ENCODE measurements around the gene INHA.

INHA gene

DNA sequence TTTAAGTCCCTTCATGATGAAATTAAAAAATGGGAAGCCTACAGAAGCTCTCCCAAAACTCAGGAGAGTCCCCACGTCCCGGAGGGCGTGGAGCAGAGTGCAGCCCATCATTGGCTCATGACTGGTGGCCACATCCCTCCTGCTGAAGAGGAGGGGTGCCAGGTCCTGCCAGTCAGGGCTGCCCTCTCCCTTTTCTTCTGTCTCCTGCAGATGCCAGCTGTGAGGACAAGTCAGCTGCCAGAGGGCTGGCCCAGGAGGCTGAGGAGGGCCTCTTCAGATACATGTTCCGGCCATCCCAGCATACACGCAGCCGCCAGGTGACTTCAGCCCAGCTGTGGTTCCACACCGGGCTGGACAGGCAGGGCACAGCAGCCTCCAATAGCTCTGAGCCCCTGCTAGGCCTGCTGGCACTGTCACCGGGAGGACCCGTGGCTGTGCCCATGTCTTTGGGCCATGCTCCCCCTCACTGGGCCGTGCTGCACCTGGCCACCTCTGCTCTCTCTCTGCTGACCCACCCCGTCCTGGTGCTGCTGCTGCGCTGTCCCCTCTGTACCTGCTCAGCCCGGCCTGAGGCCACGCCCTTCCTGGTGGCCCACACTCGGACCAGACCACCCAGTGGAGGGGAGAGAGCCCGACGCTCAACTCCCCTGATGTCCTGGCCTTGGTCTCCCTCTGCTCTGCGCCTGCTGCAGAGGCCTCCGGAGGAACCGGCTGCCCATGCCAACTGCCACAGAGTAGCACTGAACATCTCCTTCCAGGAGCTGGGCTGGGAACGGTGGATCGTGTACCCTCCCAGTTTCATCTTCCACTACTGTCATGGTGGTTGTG lies 2.6 kb downstream of the INHA start:
- Histone ChIP-seq H3K27me3 (ENCODE audit: control insufficient read depth, insufficient read depth, low read length) (peaks cover 41% of the 10 kb centered on the region), H3K9me3 (ENCODE audit: control insufficient read depth, low read length) (no peaks in the 10 kb centered on the region), H3K36me3 (ENCODE audit: control insufficient read depth, insufficient read depth, low read length) (no peaks in the 10 kb centered on the region), H3K4me1 (ENCODE audit: control insufficient read depth, insufficient read depth, low read length) (peaks cover 7% of the 10 kb centered on the region), H3K4me3 (ENCODE audit: low read length) (no peak overlapping the region), H3K9ac (ENCODE audit: low read length) (no peak overlapping the region)

DNA sequence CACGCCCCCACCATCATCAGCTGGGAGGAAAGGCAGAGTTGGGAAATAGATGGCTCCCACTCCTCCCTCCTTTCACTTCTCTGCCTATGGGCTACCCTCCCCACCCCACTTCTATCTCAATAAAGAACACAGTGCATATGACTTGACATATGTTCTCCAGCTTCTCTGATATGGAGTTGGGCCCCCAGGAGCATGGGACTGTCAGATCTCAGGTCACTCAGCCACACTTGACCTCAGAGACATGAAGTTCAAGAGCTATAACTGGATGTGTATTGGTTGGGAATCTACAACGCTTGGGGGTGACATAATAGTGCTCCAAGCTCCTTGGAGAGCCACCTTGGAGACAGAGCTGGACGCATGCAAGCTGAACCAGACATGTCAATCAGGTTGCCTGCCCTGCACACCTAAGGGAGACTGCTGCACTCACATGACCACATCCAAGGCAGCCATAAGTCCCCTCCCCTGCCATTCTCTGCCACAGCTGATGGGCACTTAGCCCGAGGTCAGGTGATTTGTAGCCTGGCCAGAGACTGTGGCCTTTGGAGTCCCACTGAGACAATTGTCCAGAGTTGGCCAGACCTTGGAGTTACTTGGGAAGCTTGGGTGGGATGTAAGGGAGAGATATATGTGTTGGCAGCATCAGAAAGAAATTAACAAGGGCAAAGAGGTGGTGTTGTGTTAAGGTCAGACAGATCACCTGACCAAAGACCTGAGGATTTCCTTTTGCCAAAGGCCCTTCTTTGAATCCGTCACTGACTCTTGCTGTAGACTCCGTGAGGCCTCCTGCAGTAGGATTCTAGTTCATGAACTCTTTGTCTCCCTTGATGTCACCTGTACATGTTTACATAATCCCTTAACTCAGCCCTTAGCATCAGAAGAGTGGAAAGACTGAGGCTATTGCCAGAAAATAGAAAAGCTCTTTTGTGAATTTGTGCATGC lies 3.7 kb downstream of the INHA start:
- no peaks in the 10 kb centered on the region for H3K9me3 ChIP-seq (ENCODE audit: control insufficient read depth, low read length)

DNA sequence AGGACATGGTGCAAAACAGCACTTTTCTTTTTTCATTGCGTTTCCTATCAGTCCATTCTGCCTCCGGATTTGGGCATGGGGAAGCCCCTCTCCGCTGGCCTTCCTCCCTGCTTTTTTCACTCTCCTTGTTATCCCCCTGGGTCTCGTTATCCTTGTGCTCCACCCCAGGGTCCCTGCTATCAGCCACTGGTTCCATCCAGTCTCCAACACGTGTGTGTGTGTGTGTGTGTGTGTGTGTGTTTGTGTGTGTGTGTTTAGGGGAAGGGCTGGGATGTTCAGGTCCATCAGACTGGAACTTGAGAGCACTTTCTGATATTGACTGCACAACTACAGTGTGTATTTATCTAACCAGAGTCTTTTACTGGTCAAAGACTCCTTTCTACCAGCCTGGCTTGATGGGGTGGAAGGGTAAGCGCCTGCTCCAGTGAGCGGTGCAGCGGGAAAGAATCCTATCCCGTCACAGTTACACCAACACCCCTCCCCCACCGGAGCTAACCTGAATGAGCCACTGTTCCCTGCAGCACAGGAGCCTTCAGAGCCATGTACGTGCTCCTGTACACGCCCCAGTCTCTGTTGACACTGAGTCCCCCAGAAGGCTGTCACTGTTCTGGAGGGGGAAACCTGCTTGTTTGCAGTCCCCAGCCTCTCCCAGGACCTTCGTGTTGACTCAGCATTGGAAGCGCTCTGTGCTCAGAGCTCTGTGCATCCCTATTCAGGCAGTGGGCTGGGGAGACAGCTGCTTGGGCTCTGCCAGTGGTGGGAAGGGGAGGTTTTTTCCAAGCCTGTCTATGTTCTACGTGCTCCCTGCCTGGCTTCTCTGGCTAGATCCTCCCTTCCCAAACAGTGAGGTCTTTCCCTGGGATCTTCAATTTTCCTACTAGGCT lies 4.6 kb downstream of the INHA start:
- Histone ChIP-seq H3K36me3 (ENCODE audit: control insufficient read depth, insufficient read depth, low read length) (no peaks in the 10 kb centered on the region), H3K9ac (ENCODE audit: low read length) (no peak overlapping the region), H3K4me1 (ENCODE audit: control insufficient read depth, insufficient read depth, low read length) (peaks cover 3% of the 10 kb centered on the region), H3K27me3 (ENCODE audit: control insufficient read depth, insufficient read depth, low read length) (peaks cover 31% of the 10 kb centered on the region), H3K9me3 (ENCODE audit: control insufficient read depth, low read length) (no peaks in the 10 kb centered on the region), H3K4me3 (ENCODE audit: low read length) (no peak overlapping the region)

More for the DNA sequence above, 3.7 kb downstream of the INHA start:
- Histone ChIP-seq H3K27me3 (ENCODE audit: control insufficient read depth, insufficient read depth, low read length) (peaks cover 36% of the 10 kb centered on the region), H3K9ac (ENCODE audit: low read length) (no peak overlapping the region), H3K4me3 (ENCODE audit: low read length) (no peak overlapping the region), H3K36me3 (ENCODE audit: control insufficient read depth, insufficient read depth, low read length) (no peaks in the 10 kb centered on the region), H3K4me1 (ENCODE audit: control insufficient read depth, insufficient read depth, low read length) (peaks cover 7% of the 10 kb centered on the region)

DNA sequence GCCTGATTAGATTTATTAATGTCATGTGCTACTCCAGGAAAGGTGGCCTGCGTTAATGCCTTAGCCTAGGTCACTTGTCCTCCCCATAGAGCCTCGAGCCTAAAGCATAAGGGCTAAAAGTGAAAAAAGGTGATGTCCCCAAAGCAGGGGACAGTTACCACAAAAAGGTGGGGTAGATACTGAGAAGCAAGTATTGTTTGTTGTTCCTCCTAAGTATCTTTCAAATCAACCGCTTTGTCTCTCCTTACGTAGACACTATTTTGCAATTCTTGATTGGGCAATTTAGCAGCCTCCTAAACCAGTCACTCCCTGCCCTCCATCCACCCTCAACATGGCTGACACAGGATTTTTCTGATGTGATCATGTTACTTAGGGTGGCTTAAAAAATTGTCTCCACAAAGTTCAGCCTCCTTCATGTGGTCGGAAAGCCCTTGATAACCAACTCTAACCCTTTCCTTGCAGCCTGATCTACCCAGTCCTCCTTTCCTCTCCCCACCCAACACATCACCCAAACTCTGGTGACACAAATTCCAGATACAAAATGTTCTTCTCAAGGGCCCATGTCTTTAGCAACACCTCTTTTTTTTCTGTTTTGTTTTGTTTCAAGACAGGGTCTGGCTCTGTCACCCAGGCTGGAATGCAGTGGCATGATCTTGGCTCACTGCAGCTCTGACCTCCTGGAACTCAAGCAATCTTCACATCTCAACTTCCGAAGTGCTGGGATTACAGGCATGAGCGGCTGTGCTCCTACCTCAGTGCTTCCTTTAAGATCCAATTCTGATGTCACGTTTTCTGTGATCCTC lies 6.9 kb downstream of the INHA start:
- no peaks in the 10 kb centered on the region for H3K9me3 ChIP-seq (ENCODE audit: control insufficient read depth, low read length)
- H3K36me3 ChIP-seq (ENCODE audit: control insufficient read depth, insufficient read depth, low read length): no peaks in the 10 kb centered on the region
- H3K4me1 ChIP-seq (ENCODE audit: control insufficient read depth, insufficient read depth, low read length): no peaks in the 10 kb centered on the region
- H3K4me3 ChIP-seq (ENCODE audit: low read length): no peak overlapping the region
- peaks cover 17% of the 10 kb centered on the region for H3K27me3 ChIP-seq (ENCODE audit: control insufficient read depth, insufficient read depth, low read length)
- no peak overlapping the region for H3K9ac ChIP-seq (ENCODE audit: low read length)

DNA sequence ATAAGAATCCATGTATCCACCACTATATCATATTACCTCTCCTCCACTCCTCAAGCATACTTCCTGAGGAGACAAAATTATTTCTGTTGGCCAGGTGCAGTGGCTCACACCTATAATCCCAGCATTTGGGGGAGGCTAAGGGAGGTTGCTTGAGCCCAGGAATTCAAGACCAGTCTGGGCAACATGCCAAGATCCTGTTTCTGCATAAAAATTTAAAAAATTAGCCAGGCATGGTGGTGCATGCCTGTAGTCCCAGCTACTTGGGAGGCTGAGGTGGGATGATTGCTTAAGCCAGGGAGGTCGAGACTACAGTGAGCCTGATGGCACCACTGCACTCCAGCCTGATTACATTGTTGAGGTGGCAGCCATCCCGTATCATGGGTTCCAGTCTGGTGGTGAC lies 9.2 kb downstream of the INHA start:
- Histone ChIP-seq H3K27me3 (ENCODE audit: control insufficient read depth, insufficient read depth, low read length) (peaks cover 9% of the 10 kb centered on the region), H3K9ac (ENCODE audit: low read length) (no peak overlapping the region), H3K9me3 (ENCODE audit: control insufficient read depth, low read length) (no peaks in the 10 kb centered on the region), H3K36me3 (ENCODE audit: control insufficient read depth, insufficient read depth, low read length) (no peaks in the 10 kb centered on the region), H3K4me3 (ENCODE audit: low read length) (no peak overlapping the region), H3K4me1 (ENCODE audit: control insufficient read depth, insufficient read depth, low read length) (no peaks in the 10 kb centered on the region)

DNA sequence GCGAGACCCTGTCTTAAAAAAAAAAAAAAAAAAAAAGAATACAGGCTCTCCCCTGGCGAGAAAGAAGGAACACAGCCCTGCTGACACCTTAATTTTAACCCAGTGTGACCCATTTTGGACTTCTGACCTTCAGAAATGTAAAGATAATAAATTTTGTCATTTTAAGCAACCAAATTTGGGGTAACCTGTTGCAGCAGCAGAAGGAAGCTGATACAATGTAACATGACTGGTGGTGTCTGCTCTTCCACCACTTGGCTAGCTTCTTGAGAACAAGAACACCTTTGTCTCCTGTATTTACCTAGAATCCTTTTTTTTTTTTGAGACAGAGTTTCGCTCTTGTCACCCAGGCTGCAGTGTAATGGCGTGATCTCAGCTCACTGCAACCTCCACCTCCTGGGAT lies 19.0 kb downstream of the INHA start:
- no peaks in the 10 kb centered on the region for H3K36me3 ChIP-seq (ENCODE audit: control insufficient read depth, insufficient read depth, low read length)
- no peaks in the 10 kb centered on the region for H3K4me1 ChIP-seq (ENCODE audit: control insufficient read depth, insufficient read depth, low read length)
- no peak overlapping the region for H3K9ac ChIP-seq (ENCODE audit: low read length)

DNA sequence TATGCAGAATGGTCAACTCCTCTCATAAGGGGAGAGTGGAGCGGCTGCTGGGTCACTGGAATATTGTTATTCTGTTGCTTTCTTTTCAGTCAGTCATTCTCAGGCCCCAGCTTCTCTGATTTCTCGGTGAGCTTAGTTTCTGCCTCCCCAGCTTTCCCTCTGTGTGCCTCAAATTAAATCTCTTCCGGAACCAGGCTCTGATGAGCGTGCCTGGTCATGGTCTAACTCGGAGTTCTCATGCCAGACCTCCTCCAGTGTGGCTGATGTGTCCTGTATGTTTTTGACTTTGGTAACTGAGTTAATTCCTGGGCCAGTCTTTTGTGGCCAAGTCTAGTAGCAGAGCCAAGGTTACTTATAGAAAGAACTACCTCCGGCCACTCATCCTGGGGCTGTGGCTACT lies 20.6 kb downstream of the INHA start:
- Histone ChIP-seq H3K36me3 (ENCODE audit: control insufficient read depth, insufficient read depth, low read length) (no peaks in the 10 kb centered on the region), H3K9ac (ENCODE audit: low read length) (no peak overlapping the region), H3K27me3 (ENCODE audit: control insufficient read depth, insufficient read depth, low read length) (no peaks in the 10 kb centered on the region), H3K9me3 (ENCODE audit: control insufficient read depth, low read length) (no peaks in the 10 kb centered on the region), H3K4me1 (ENCODE audit: control insufficient read depth, insufficient read depth, low read length) (no peaks in the 10 kb centered on the region), H3K4me3 (ENCODE audit: low read length) (no peak overlapping the region)

More for the DNA sequence above, 19.0 kb downstream of the INHA start:
- Histone ChIP-seq H3K27me3 (ENCODE audit: control insufficient read depth, insufficient read depth, low read length) (no peaks in the 10 kb centered on the region), H3K4me3 (ENCODE audit: low read length) (no peak overlapping the region), H3K9me3 (ENCODE audit: control insufficient read depth, low read length) (no peaks in the 10 kb centered on the region)

DNA sequence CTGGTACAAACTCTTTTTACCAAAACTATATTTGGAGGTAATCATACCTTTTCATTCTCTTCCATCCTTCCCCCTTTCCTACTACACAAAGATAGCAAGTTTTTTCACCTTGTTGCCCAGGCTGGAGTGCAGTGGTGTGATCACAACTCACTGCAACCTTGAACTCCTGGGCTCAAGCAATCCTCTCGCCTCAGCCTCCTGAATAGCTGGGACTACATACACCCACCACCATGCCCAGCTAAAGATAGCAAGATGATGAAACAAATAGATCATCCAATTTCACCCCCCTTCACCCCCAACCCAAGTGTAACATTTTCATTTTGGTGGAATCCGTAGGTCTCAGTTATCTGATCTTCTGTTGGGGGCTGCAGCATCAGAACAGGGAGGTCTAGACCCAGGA lies 21.0 kb downstream of the INHA start:
- H3K36me3 ChIP-seq (ENCODE audit: control insufficient read depth, insufficient read depth, low read length): no peaks in the 10 kb centered on the region
- H3K4me3 ChIP-seq (ENCODE audit: low read length): no peak overlapping the region
- H3K27me3 ChIP-seq (ENCODE audit: control insufficient read depth, insufficient read depth, low read length): no peaks in the 10 kb centered on the region
- H3K9me3 ChIP-seq (ENCODE audit: control insufficient read depth, low read length): no peaks in the 10 kb centered on the region
- no peak overlapping the region for H3K9ac ChIP-seq (ENCODE audit: low read length)
- H3K4me1 ChIP-seq (ENCODE audit: control insufficient read depth, insufficient read depth, low read length): no peaks in the 10 kb centered on the region

DNA sequence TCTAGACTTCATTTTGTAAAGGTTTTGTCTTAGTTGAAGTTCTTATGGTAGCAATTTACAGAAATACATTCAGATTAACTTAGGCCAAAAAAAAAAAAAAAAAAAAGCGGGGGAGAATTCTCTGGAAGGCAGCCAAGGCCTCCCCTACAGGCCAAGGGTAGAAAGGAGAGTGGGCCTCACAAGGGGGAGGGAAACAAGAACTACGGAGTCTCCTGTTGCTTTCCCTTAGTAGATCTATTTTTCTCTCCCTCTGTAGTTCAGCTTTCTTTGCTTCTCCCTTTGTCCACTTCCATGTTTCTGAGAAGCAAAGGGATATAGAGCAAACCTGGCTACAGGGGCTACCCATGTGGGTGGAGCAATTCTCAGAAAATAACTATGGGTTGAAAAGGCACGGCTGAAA lies 23.1 kb downstream of the INHA start:
- no peaks in the 10 kb centered on the region for H3K9me3 ChIP-seq (ENCODE audit: control insufficient read depth, low read length)
- H3K27me3 ChIP-seq (ENCODE audit: control insufficient read depth, insufficient read depth, low read length): no peaks in the 10 kb centered on the region
- H3K4me1 ChIP-seq (ENCODE audit: control insufficient read depth, insufficient read depth, low read length): no peaks in the 10 kb centered on the region
- H3K9ac ChIP-seq (ENCODE audit: low read length): no peak overlapping the region
- no peaks in the 10 kb centered on the region for H3K36me3 ChIP-seq (ENCODE audit: control insufficient read depth, insufficient read depth, low read length)
- H3K4me3 ChIP-seq (ENCODE audit: low read length): no peak overlapping the region

DNA sequence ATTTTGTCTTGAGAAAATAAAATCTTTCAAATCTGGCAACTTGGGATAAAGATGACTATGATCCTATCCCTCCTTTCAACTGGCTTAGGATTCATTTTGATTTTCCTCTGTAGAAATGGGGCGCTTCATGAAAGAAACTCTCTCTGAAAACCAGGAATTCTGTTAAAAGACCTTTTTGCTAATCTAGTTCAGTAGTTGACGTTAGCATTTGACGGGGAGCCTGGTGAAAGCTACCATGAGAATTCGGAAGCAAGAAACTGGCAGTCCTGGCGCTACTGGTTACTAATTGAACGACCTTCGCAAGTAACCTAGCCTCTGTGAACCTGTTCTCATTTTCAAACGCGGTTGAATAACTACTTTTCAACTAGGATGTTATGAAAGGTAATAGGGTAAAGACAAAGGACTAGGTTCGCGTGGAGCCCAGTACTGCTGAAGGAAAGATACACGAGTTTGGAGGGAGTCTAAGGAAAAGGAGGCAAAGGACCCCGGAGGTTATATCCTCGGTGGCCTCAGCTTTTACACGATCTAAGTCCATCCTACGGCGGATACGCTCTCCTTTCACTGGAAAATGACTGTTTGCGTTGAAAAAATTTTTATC lies 24.9 kb downstream of the INHA start:
- no peaks in the 10 kb centered on the region for H3K4me1 ChIP-seq (ENCODE audit: control insufficient read depth, insufficient read depth, low read length)
- peak overlapping the region; percentile 65 for H3K9ac ChIP-seq (ENCODE audit: low read length)
- H3K4me3 ChIP-seq (ENCODE audit: low read length): peak overlapping the region; percentile 60
- H3K36me3 ChIP-seq (ENCODE audit: control insufficient read depth, insufficient read depth, low read length): no peaks in the 10 kb centered on the region
- no peaks in the 10 kb centered on the region for H3K9me3 ChIP-seq (ENCODE audit: control insufficient read depth, low read length)
- no peaks in the 10 kb centered on the region for H3K27me3 ChIP-seq (ENCODE audit: control insufficient read depth, insufficient read depth, low read length)
